Esophagus squamous epithelium (tissue), 5 donors: ENCODE results near the gene PGM5. TPM values are rescaled to one million over a fixed set of nuclear protein-coding genes. Genes with fewer than 3 reads are reported as not detected.

Experiments used
- DNase-seq: peaks from one replicate; lab custom pipeline; 2025; lab: John Stamatoyannopoulos, UW
- H3K27ac ChIP-seq, 4 donors: fragments of 200-600 bp; sonication (generic); one replicate each; pipeline ENCODE4 v1.5.1; 2016 to 2019; ENCODE audit warnings: mild to moderate bottlenecking in 1 of 4
- H3K27me3 ChIP-seq, 4 donors: fragments of 200-600 bp; sonication (generic); 1 replicate in 3 of 4; 2 replicates in 1 of 4; pipeline versions ENCODE4 v1.5.1 to v1.6.0; 2017 to 2021; ENCODE audit warnings: antibody characterized with exemption in 1 of 4
- H3K36me3 ChIP-seq, 3 donors: fragments of 200-600 bp; sonication (generic); one replicate each; pipeline ENCODE4 v1.5.1; 2016 to 2019
- H3K4me1 ChIP-seq, 3 donors: fragments of 200-600 bp; sonication (generic); one replicate each; pipeline ENCODE4 v1.5.1; 2017 to 2019
- H3K4me3 ChIP-seq, 4 donors: fragments of 200-600 bp; sonication (generic); 1 replicate in 3 of 4; 2 replicates in 1 of 4; pipeline ENCODE4 v1.5.1; 2016 to 2019; ENCODE audit warnings: mild to moderate bottlenecking in 2 of 4, moderate library complexity in 1 of 4
- H3K9me3 ChIP-seq, 3 donors: fragments of 200-600 bp; sonication (generic); one replicate each; pipeline ENCODE4 v1.5.1; 2016 to 2019
- POLR2A ChIP-seq, 4 donors: fragments of 450-650 bp; IDR thresholded peaks; one replicate each; pipeline ENCODE4 v1.6.1; 2017; ENCODE audit warnings: antibody characterized with exemption in 4 of 4, mild to moderate bottlenecking in 4 of 4, moderate library complexity in 3 of 4
- WGBS, 2 donors: methylation state at CpG; one replicate each; pipeline ENCODE4 v1.1.5; 2018; 5-methylcytosine and 5-hydroxymethylcytosine counted together
- intact Hi-C: fragments of 100-400 bp; cut with DNase I; formaldehyde crosslinking; loops from one replicate; pipeline ENCODE4 v1.15.0; 2022
- total RNA-seq, 4 donors: library from RNA; depleted of rRNA; stranded (reverse); fragments of >200 nt; gene quantifications; one replicate each; pipeline ENCODE4 v1.1.0, GENCODE V29; 2016
- TF ChIP-seq, protein P1 (sequence below), 6 experiments: fragments of 450-650 bp in 4 of 6; fragments of 200-600 bp in 2 of 6; sonication (generic) in 2 of 6; IDR thresholded peaks; one replicate each; pipeline ENCODE4 v1.5.1; 2016 to 2019; ENCODE audit warnings: antibody characterized with exemption in 6 of 6, mild to moderate bottlenecking in 4 of 6, moderate library complexity in 4 of 6
- donor health status: DM: yes; HTN: yes; CAD: no.

The PGM5 gene
- total RNA-seq, 4 donors from 2014 or later, result 4.5 to 112 (median 20.8) TPM

DNA sequence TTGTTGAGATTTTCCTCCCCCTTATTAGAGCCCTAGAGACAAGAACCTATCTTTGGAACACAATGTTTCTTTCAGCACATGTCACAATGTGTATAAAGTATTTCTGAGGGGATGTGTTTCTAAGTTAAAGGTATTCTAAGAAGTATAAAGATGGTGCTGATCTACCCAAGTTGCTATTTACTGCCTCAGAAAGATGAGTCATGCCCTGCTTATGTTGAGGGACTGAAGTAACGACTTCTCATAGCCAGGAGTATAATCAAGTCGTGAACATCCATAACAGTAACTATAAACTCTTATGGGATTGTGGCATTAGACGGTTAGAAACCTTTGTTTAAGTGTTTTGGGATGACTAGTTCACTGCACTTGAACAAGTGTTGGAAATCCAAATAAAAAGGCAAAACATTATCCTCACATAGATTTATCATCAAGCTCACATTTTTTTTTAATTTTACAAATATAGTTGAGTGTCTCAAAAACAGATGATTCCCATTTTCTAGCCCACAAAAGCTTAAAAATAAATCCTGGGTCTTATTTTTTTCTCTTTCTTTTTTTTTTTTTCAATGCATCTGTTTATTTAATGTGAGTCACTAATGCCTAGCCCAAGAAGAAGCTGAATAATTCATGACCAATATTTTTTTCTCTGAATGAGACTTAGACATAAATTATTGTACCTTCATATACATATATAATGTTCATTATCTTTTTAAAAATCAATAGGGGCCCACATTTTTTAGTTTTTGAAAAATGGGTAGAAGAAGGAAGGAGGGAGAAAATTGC lies 196.5 kb downstream of the PGM5 start:
- Histone ChIP-seq H3K27ac (peak overlapping the region in 3 of 4 donors; percentile 24 to 65 (median 63)), H3K4me1 (peaks cover 0 to 18% (median 3%) of the 10 kb centered on the region in 3 donors), H3K4me3 (no peak overlapping the region), H3K36me3 (no peaks in the 10 kb centered on the region), H3K27me3 (no peaks in the 10 kb centered on the region), H3K9me3 (no peaks in the 10 kb centered on the region)
- TF ChIP-seq, protein P1, sequence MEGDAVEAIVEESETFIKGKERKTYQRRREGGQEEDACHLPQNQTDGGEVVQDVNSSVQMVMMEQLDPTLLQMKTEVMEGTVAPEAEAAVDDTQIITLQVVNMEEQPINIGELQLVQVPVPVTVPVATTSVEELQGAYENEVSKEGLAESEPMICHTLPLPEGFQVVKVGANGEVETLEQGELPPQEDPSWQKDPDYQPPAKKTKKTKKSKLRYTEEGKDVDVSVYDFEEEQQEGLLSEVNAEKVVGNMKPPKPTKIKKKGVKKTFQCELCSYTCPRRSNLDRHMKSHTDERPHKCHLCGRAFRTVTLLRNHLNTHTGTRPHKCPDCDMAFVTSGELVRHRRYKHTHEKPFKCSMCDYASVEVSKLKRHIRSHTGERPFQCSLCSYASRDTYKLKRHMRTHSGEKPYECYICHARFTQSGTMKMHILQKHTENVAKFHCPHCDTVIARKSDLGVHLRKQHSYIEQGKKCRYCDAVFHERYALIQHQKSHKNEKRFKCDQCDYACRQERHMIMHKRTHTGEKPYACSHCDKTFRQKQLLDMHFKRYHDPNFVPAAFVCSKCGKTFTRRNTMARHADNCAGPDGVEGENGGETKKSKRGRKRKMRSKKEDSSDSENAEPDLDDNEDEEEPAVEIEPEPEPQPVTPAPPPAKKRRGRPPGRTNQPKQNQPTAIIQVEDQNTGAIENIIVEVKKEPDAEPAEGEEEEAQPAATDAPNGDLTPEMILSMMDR (IDR thresholded peaks at IDR 0.05), result no peak
- no peak for TF ChIP-seq POLR2A (IDR thresholded peaks at IDR 0.05)
- intact Hi-C loops, result no loop called here
- 16 to 36% methylated on average over 3 of the region's 3 CpGs for whole genome bisulfite sequencing, 2 donors
- DNase-seq, result no peak

GRCh38 chr9:68555437-68556150 lies 199.2 kb downstream of the PGM5 start:
- Histone ChIP-seq H3K27ac (no peak overlapping the region), H3K9me3 (no peaks in the 10 kb centered on the region), H3K36me3 (no peaks in the 10 kb centered on the region), H3K27me3 (no peaks in the 10 kb centered on the region), H3K4me3 (no peak overlapping the region), H3K4me1 (peaks cover 0 to 28% (median 11%) of the 10 kb centered on the region in 3 donors)
- intact Hi-C loops, result no loop called here
- TF ChIP-seq, protein P1 (IDR thresholded peaks at IDR 0.05), result no peak
- no peak for TF ChIP-seq POLR2A (IDR thresholded peaks at IDR 0.05)
- 40 to 44% methylated on average over 1 of the region's 1 CpG for WGBS, 2 donors
- no peak for DNase-seq

- Histone ChIP-seq H3K9me3 (no peaks in the 10 kb centered on the region), H3K27me3 (no peaks in the 10 kb centered on the region), H3K4me3 (no peak overlapping the region), H3K27ac (peak overlapping the region in 2 of 4 donors; percentile 64 to 87), H3K36me3 (no peaks in the 10 kb centered on the region), H3K4me1 (peaks cover 0 to 16% (median 7%) of the 10 kb centered on the region in 3 donors)
- WGBS, 2 donors, result 51 to 56% methylated on average over 5 of the region's 5 CpGs
- no peak for DNase-seq
- TF ChIP-seq, protein P1 (IDR thresholded peaks at IDR 0.05), result no peak
- TF ChIP-seq POLR2A (IDR thresholded peaks at IDR 0.05), result no peak
- intact Hi-C loops, result no loop called here
Observed at GRCh38 chr9:68558545-68558944, 202.1 kb downstream of the PGM5 start.

DNA sequence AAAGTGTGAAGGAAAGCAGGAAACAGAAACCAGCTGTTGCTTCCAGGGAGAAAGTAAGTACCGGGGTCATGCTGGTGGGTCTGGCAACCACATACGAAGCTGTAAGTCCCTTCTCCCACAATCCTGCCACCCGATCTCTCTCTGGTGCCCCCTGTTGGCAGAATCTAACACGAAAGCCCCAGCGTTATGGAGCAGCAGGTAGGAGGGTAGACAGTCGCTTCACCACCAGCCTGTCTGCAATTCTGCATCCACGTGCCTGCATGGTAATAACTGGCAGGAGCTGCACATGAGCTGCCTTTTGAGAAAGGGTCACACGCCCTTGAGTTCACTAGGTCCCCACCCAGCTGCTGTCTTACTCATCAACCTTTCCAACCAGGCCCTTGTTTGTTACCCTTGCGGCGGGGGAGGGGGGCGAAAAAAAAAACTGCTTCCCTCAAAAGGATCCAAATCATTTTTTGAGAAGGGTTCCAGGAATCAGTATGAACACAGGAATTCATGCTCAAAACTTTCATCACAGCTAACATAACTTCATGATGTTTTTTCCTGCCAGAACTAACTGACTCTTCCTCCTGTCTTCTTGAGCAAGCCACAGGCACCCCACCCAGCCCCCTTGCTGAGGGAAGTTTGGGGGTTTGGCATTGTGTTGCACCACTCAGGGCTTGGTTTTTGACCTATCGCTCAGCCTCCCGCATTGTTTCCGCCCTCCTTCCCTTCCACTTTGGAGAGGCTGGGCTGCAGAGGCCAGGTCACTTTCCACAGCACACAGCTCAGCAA lies 203.8 kb downstream of the PGM5 start:
- Histone ChIP-seq H3K4me3 (peak overlapping the region in 1 of 4 donors; percentile 7), H3K27ac (peak overlapping the region in 3 of 4 donors; percentile 28 to 87 (median 64)), H3K36me3 (no peaks in the 10 kb centered on the region), H3K27me3 (no peaks in the 10 kb centered on the region), H3K4me1 (peaks cover 0 to 16% (median 16%) of the 10 kb centered on the region in 3 donors), H3K9me3 (no peaks in the 10 kb centered on the region)
- intact Hi-C loops, result no loop called here
- no peak for DNase-seq
- TF ChIP-seq, protein P1 (IDR thresholded peaks at IDR 0.05), result peak in 5 of 6 experiments; percentile 19 to 30 (median 25)
- peak in 1 of 4 donors; percentile 7 for TF ChIP-seq POLR2A (IDR thresholded peaks at IDR 0.05)
- WGBS, 2 donors, result 41 to 52% methylated on average over 9 to 14 of the region's 14 CpGs
